WTC11 (cell line): ENCODE measurements around the gene SOX9. TPM values are rescaled to one million over a fixed set of nuclear protein-coding genes. Genes with fewer than 3 reads are reported as not detected.

ENCODE experiments used
- ATAC-seq: fragments of 200-7000 bp; cut with Tn5 transposase; 2 replicates; pipeline ENCODE4 v1.10.0; 2021; ENCODE audit warnings: mild to moderate bottlenecking, moderate library complexity
- CTCF ChIA-PET: fragments of 300-600 bp; sonication (Branson Sonifier 250); formaldehyde crosslinking; loops from one replicate; lab custom pipeline; 2021; ENCODE audit warnings: antibody characterized with exemption; lab: Charles Lee
- POLR2A ChIA-PET: fragments of 350-600 bp; sonication (Branson Sonifier 250); formaldehyde crosslinking; loops from one replicate; lab custom pipeline; 2021; ENCODE audit warnings: antibody characterized with exemption; lab: Charles Lee
- DNase-seq: peaks from one replicate; pipeline ENCODE4 v3.0.0; 2021; ENCODE audit warnings: low spot score
- H3K27ac Mint-ChIP-seq: 2 replicates; pipeline ENCODE4 v1.8.0; 2021; ENCODE audit warnings: mixed read lengths
- H3K27me3 Mint-ChIP-seq: 2 replicates; pipeline ENCODE4 v1.8.0; 2021; ENCODE audit warnings: low read depth, mild to moderate bottlenecking, moderate library complexity, mixed read lengths
- H3K36me3 Mint-ChIP-seq: 2 replicates; pipeline ENCODE4 v1.8.0; 2021; ENCODE audit warnings: mixed read lengths
- H3K4me1 Mint-ChIP-seq: 2 replicates; pipeline ENCODE4 v1.8.0; 2022; ENCODE audit warnings: mixed read lengths
- H3K4me3 Mint-ChIP-seq: 2 replicates; pipeline ENCODE4 v1.8.0; 2021; ENCODE audit warnings: mild to moderate bottlenecking, moderate library complexity, mixed read lengths
- H3K9me3 Mint-ChIP-seq: 2 replicates; pipeline ENCODE4 v1.8.0; 2021; ENCODE audit warnings: mixed read lengths
- AR ChIP-seq: fragments of 250-450 bp; sonication (Bioruptor Pico); IDR thresholded peaks from 2 replicates; pipeline ENCODE4 v1.9.0; 2021; ENCODE audit warnings: mild to moderate bottlenecking
- ATF6 ChIP-seq: sonication (generic); formaldehyde crosslinking; IDR thresholded peaks from 2 replicates; pipeline ENCODE4 v1.8.1; 2023; ENCODE audit warnings: mild to moderate bottlenecking, missing genetic modification reagents
- EMX1 ChIP-seq: fragments of 250-450 bp; sonication (Bioruptor Pico); IDR thresholded peaks from 2 replicates; pipeline ENCODE4 v1.8.0; 2021; ENCODE audit warnings: mild to moderate bottlenecking
- FOXP1 ChIP-seq: sonication (generic); formaldehyde crosslinking; IDR thresholded peaks from 2 replicates; pipeline ENCODE4 v1.8.0; 2022; ENCODE audit warnings: missing genetic modification reagents, mild to moderate bottlenecking, moderate library complexity, borderline replicate concordance
- GTF2I ChIP-seq: fragments of 250-450 bp; sonication (Bioruptor Pico); conservative IDR thresholded peaks from 2 replicates; pipeline ENCODE4 v1.4.0; 2021; ENCODE audit warnings: mild to moderate bottlenecking
- HMGXB4 ChIP-seq: sonication (generic); formaldehyde crosslinking; IDR thresholded peaks from 2 replicates; pipeline ENCODE4 v1.8.1; 2023; ENCODE audit warnings: mild to moderate bottlenecking, moderate library complexity, missing genetic modification reagents
- JAZF1 ChIP-seq: fragments of 250-450 bp; sonication (Bioruptor Pico); IDR thresholded peaks from 2 replicates; pipeline ENCODE4 v1.9.0; 2021; ENCODE audit warnings: moderate library complexity, mild to moderate bottlenecking, inconsistent platforms
- MXD4 ChIP-seq: fragments of 250-450 bp; sonication (Bioruptor Pico); IDR thresholded peaks from 2 replicates; pipeline ENCODE4 v1.8.0; 2021; ENCODE audit warnings: mild to moderate bottlenecking, moderate library complexity, borderline replicate concordance
- SMAD4 ChIP-seq: sonication (generic); formaldehyde crosslinking; IDR thresholded peaks from 2 replicates; pipeline ENCODE4 v1.8.0; 2022; ENCODE audit warnings: mild to moderate bottlenecking, missing genetic modification reagents
- SP1 ChIP-seq: sonication (generic); formaldehyde crosslinking; conservative IDR thresholded peaks from 2 replicates; pipeline ENCODE4 v1.8.1; 2022; ENCODE audit warnings: missing genetic modification reagents
- TEAD1 ChIP-seq: sonication (generic); formaldehyde crosslinking; IDR thresholded peaks from 2 replicates; pipeline ENCODE4 v1.8.0; 2022; ENCODE audit warnings: mild to moderate bottlenecking, missing genetic modification reagents
- ZMAT4 ChIP-seq: fragments of 250-450 bp; sonication (Bioruptor Pico); IDR thresholded peaks from 2 replicates; pipeline ENCODE4 v1.9.0; 2021; ENCODE audit warnings: mild to moderate bottlenecking
- ZNF121 ChIP-seq: sonication (generic); formaldehyde crosslinking; IDR thresholded peaks from 2 replicates; pipeline ENCODE4 v1.8.0; 2023; ENCODE audit warnings: missing genetic modification reagents
- ZNF219 ChIP-seq: sonication (generic); formaldehyde crosslinking; IDR thresholded peaks from 2 replicates; pipeline ENCODE4 v1.8.0; 2023; ENCODE audit warnings: missing genetic modification reagents, mild to moderate bottlenecking, borderline replicate concordance
- ZNF263 ChIP-seq: sonication (generic); formaldehyde crosslinking; IDR thresholded peaks from 2 replicates; pipeline ENCODE4 v1.8.1; 2022; ENCODE audit warnings: low read depth, mild to moderate bottlenecking, moderate library complexity, missing genetic modification reagents
- ZNF396 ChIP-seq: fragments of 250-450 bp; sonication (Bioruptor Pico); IDR thresholded peaks from 2 replicates; pipeline ENCODE4 v1.8.0; 2021; ENCODE audit warnings: mild to moderate bottlenecking, moderate library complexity, borderline replicate concordance
- ZNF532 ChIP-seq: fragments of 250-450 bp; sonication (Bioruptor Pico); IDR thresholded peaks from 2 replicates; pipeline ENCODE4 v1.9.0; 2021; ENCODE audit warnings: mild to moderate bottlenecking, borderline replicate concordance
- total RNA-seq: library from RNA; stranded (reverse); gene quantifications from 3 replicates; pipeline ENCODE4 v1.2.3, GENCODE V29; 2021
- TF ChIP-seq, protein P1 (sequence below): sonication (generic); formaldehyde crosslinking; IDR thresholded peaks from 2 replicates; pipeline ENCODE4 v1.8.1; 2022; ENCODE audit warnings: mild to moderate bottlenecking, moderate library complexity, missing genetic modification reagents
- TF ChIP-seq, protein P2 (sequence below): sonication (generic); formaldehyde crosslinking; IDR thresholded peaks from 2 replicates; pipeline ENCODE4 v1.8.0; 2022; ENCODE audit warnings: mild to moderate bottlenecking, missing genetic modification reagents

SOX9 gene
- total RNA-seq, 1 experiment from 2014 or later = 8.1 TPM

DNA sequence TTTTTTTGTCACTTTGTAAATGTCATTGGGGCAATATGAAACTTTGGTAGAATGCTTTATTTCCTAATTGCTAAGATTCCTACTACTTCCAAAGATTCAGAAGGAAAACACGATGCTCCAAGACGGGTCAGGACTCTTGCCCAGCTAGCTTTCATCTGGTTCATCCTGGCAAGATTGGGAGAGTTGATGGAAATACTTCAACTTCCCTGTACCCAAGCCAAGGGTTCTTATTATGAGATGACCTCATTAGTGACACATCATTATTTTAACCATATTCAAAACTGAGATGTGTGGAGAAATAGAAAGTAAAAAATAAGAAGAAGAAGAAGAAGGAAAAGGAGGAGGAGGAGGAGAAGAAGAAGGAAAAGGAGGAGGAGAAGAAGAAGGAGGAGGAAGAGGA is 25.6 kb downstream of the SOX9 start (continued):
- TF ChIP-seq GTF2I (CRISPR knock-in tag) = no peak
- TF ChIP-seq, protein P1, sequence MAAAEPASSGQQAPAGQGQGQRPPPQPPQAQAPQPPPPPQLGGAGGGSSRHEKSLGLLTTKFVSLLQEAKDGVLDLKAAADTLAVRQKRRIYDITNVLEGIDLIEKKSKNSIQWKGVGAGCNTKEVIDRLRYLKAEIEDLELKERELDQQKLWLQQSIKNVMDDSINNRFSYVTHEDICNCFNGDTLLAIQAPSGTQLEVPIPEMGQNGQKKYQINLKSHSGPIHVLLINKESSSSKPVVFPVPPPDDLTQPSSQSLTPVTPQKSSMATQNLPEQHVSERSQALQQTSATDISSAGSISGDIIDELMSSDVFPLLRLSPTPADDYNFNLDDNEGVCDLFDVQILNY (CRISPR knock-in tag) = no peak

- H3K9me3 Mint-ChIP-seq = peaks cover 4% of the 10 kb centered on the region
- peak overlapping the region; percentile 57 for H3K4me3 Mint-ChIP-seq
- ATAC-seq (peak; percentile 97), DNase-seq (peak; percentile 63)
- POLR2A ChIA-PET = no interaction called here
- CTCF ChIA-PET = no interaction called here
- H3K36me3 Mint-ChIP-seq = peaks cover 2% of the 10 kb centered on the region; the same call in 1 of the 2 replicates
- peaks cover 10% of the 10 kb centered on the region; the same call in 1 of the 2 replicates for H3K27me3 Mint-ChIP-seq
- peaks cover 53% of the 10 kb centered on the region for H3K4me1 Mint-ChIP-seq
- H3K27ac Mint-ChIP-seq = peak overlapping the region; percentile 100
- TF ChIP-seq MXD4 (CRISPR knock-in tag) (no peak), ZNF121 (CRISPR knock-in tag) (no peak), FOXP1 (CRISPR knock-in tag) (no peak), SP1 (CRISPR knock-in tag) (peak; percentile 14), ZNF263 (CRISPR knock-in tag) (peak; percentile 42; the same call in 1 of the 2 replicates), JAZF1 (CRISPR knock-in tag) (no peak), HMGXB4 (CRISPR knock-in tag) (no peak), ATF6 (no peak), ZNF396 (CRISPR knock-in tag) (0 out of 2 replicates have a peak, but pooled peaks have one; percentile 32), EMX1 (CRISPR knock-in tag) (no peak), ZNF532 (CRISPR knock-in tag) (0 out of 2 replicates have a peak, but pooled peaks have one; percentile 36), AR (CRISPR knock-in tag) (peak; percentile 5; the same call in 1 of the 2 replicates), SMAD4 (no peak), TEAD1 (CRISPR knock-in tag) (peak; percentile 46; the same call in 1 of the 2 replicates), ZMAT4 (CRISPR knock-in tag) (0 out of 2 replicates have a peak, but pooled peaks have one; percentile 27), ZNF219 (no peak)
- TF ChIP-seq, protein P2, sequence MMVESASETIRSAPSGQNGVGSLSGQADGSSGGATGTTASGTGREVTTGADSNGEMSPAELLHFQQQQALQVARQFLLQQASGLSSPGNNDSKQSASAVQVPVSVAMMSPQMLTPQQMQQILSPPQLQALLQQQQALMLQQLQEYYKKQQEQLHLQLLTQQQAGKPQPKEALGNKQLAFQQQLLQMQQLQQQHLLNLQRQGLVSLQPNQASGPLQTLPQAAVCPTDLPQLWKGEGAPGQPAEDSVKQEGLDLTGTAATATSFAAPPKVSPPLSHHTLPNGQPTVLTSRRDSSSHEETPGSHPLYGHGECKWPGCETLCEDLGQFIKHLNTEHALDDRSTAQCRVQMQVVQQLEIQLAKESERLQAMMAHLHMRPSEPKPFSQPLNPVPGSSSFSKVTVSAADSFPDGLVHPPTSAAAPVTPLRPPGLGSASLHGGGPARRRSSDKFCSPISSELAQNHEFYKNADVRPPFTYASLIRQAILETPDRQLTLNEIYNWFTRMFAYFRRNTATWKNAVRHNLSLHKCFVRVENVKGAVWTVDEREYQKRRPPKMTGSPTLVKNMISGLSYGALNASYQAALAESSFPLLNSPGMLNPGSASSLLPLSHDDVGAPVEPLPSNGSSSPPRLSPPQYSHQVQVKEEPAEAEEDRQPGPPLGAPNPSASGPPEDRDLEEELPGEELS (CRISPR knock-in tag) = peak; percentile 54; the same call in 1 of the 2 replicates
These were observed 30.0 kb downstream of the SOX9 start for GRCh38 chr17:72150632-72151460.
